Measurements from ENCODE around the gene UGT1A7.

The UGT1A7 gene

GRCh38 chr2:233803292-233803911, 121.7 kb downstream of the UGT1A7 start:
- TF ChIP-seq CTCF (IDR thresholded peaks at IDR 0.05): no peak

DNA sequence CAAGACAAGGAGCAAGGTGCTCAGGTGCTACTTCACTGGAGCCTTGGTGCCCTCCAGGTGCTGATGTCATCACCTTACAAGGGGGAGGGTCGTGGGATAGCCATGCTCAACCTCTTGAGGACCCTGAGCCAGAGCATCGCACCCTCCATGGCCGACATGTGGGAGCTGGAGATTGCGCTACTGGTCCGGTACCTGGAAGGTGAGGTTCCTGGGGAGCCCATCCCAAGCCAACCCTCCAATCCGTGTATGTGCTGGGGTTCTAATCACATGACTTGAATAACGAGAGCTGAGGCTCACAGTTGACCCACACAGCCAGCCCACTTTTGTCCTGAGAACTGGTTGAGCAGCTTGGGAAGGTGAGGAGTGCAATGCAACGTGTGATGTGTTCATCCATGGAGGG, 122.3 kb downstream of the UGT1A7 start:
- TF ChIP-seq CTCF (IDR thresholded peaks at IDR 0.05): no peak

DNA sequence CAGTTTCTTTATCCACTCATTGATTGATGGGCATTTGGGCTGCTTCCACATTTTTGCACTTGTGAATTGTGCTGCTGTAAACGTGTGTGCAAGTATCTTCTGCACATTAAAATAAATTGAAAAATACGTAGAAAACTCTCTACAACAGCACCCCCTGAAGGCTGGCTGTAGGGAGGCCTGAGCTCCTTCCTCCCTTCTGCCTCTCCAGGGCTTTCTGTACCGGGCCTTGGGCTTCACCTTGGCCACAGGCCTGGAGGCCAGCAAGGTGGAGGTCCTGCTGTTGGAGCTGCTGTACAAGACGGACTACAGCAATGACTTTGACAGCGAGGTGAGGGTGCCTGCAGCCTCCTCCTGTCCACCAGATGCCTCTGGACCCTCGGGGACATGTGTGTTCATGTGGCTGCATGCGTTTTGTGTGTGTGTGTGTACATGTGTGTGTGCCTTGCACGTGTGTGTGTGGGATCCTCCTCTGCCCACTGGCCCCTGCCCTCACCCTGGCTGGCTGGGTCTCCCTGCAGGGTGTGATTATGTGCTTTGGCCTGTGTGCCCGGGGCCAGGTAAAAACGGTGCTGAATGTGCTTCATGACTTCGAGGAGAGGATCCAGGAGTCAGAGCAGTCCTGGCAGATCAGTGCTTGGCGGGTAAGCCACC, 125.6 kb downstream of the UGT1A7 start:
- TF ChIP-seq CTCF (IDR thresholded peaks at IDR 0.05): no peak

- TF ChIP-seq CTCF (IDR thresholded peaks at IDR 0.05): no peak
Observed at GRCh38 chr2:233807966-233808935, 126.5 kb downstream of the UGT1A7 start.

DNA sequence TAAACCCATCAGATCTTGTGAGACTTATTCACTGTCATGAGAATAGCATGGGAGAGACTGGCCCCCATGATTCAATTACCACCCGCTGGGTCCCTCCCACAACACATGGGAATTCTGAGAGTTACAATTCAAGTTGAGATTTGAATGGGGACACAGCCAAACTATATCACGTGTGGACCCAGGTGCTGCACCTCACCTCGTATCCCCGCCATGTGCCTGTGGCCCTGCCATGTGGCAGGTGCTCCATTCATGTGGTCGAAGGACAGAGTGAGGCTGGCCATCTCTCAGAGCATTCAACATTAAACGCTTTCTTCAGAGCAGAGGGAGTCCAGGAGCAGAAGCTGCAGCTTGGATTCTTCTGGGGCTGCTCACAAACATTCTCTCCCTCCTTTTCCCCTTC, 128.7 kb downstream of the UGT1A7 start:
- no peak for TF ChIP-seq CTCF (IDR thresholded peaks at IDR 0.05)

DNA sequence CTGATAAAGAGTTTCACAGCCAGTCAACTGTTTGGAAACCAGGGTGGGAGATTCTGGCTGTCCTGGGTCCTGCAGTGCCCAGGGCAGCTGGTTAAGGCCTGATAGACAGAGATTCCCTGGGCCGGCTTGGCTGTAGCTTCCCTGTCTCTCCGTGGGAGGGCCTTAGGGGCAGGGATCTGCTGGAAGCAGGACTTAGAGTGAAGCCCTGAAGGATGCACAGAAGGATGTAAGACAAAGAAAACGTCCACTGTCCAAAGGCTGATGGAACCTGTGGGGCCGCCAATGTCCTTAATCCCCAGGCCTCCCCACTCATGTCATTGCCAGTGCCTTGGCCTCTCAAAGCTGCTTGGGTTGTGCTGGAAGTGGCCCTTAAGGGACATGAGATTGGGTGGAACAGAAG, 129.4 kb downstream of the UGT1A7 start:
- TF ChIP-seq CTCF (IDR thresholded peaks at IDR 0.05): no peak

- no peak for TF ChIP-seq CTCF (IDR thresholded peaks at IDR 0.05)
Observed at GRCh38 chr2:233811732-233812131, 130.0 kb downstream of the UGT1A7 start.

Measured in LNCAP (cell line).